ENCODE results near the gene NFATC2.

DNA sequence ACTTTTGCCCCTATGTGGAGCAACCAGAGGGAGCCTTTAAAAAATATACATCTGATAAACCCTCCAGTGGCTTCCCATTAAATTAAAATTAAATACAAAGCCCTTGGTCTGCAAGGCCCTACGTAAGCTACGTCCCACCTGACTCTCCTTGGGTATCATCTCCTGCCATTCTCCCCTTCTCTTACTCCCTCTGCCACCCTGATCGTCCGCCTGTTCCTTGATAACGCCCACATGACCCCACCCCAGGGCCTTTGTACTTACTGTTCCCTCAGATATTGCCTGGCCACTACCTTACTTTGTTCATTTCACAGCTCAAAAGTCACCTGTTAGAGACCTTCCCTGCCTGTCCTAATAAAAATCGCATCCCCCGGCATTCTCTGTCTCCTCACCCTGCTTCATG, 5.4 kb upstream of the NFATC2 start:
- TF ChIP-seq, protein P1, sequence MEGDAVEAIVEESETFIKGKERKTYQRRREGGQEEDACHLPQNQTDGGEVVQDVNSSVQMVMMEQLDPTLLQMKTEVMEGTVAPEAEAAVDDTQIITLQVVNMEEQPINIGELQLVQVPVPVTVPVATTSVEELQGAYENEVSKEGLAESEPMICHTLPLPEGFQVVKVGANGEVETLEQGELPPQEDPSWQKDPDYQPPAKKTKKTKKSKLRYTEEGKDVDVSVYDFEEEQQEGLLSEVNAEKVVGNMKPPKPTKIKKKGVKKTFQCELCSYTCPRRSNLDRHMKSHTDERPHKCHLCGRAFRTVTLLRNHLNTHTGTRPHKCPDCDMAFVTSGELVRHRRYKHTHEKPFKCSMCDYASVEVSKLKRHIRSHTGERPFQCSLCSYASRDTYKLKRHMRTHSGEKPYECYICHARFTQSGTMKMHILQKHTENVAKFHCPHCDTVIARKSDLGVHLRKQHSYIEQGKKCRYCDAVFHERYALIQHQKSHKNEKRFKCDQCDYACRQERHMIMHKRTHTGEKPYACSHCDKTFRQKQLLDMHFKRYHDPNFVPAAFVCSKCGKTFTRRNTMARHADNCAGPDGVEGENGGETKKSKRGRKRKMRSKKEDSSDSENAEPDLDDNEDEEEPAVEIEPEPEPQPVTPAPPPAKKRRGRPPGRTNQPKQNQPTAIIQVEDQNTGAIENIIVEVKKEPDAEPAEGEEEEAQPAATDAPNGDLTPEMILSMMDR (IDR thresholded peaks at IDR 0.05): no peak
- TF ChIP-seq POLR2AphosphoS5 (IDR thresholded peaks at IDR 0.05) (no peak), POLR2A (IDR thresholded peaks at IDR 0.05) (no peak), EP300 (IDR thresholded peaks at IDR 0.05) (no peak)
